ENCODE results near the gene TIAL1. TPM values are rescaled to one million over a fixed set of nuclear protein-coding genes. Genes with fewer than 3 reads are reported as not detected.
A peak's percentile ranks its signal among the peaks of the same experiment; 100 is the strongest.

The TIAL1 gene
- total and polyA plus RNA-seq, 2 of the 13 experiments (the other 11 are each of a cell fraction or from before 2014, with no cell fraction given) = 31.5 to 148 TPM

- TF ChIP-seq, protein P1, sequence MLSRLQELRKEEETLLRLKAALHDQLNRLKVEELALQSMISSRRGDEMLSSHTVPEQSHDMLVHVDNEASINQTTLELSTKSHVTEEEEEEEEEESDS (CRISPR knock-in tag; IDR thresholded peaks at IDR 0.05; ENCODE audit: borderline replicate concordance) = no peak; the same call in 1 of the 2 replicates
- TF ChIP-seq SMARCE1 (IDR thresholded peaks at IDR 0.05; ENCODE audit: borderline replicate concordance) (no peak), ZFAT (CRISPR knock-in tag; conservative IDR thresholded peaks at IDR 0.05) (no peak), ZNF253 (CRISPR knock-in tag; IDR thresholded peaks at IDR 0.05; ENCODE audit: borderline replicate concordance) (peak; percentile 84), RELA (CRISPR knock-in tag; IDR thresholded peaks at IDR 0.05) (0 out of 2 replicates have a peak, but pooled peaks have one; percentile 61), HNRNPL (IDR thresholded peaks at IDR 0.05; ENCODE audit: low read depth, low read length) (no peak), HNRNPK (IDR thresholded peaks at IDR 0.05; ENCODE audit: low read depth, low read length, poor library complexity, severe bottlenecking) (peak; percentile 89), ZNF781 (CRISPR knock-in tag; IDR thresholded peaks at IDR 0.05; ENCODE audit: borderline replicate concordance, not compliant biosample characterization) (no peak), TBL1XR1 (IDR thresholded peaks at IDR 0.05; ENCODE audit: borderline replicate concordance, low read length, partially characterized antibody) (peak; percentile 21), ZBTB38 (CRISPR knock-in tag; IDR thresholded peaks at IDR 0.05) (no peak), NR2C2 (CRISPR knock-in tag; IDR thresholded peaks at IDR 0.05; ENCODE audit: borderline replicate concordance) (peak; percentile 95), ZSCAN22 (CRISPR knock-in tag; IDR thresholded peaks at IDR 0.05) (no peak), ZNF260 (CRISPR knock-in tag; IDR thresholded peaks at IDR 0.05; ENCODE audit: borderline replicate concordance, low read depth) (no peak), ZBTB1 (CRISPR knock-in tag; IDR thresholded peaks at IDR 0.05; ENCODE audit: borderline replicate concordance) (no peak), CBX5 (CRISPR knock-in tag; IDR thresholded peaks at IDR 0.05; ENCODE audit: borderline replicate concordance) (no peak), SOX5 (CRISPR knock-in tag; IDR thresholded peaks at IDR 0.05; ENCODE audit: borderline replicate concordance) (0 out of 2 replicates have a peak, but pooled peaks have one; percentile 13), ZSCAN29 (CRISPR knock-in tag; conservative IDR thresholded peaks at IDR 0.05) (no peak; the same call in 1 of the 2 replicates), ZNF780A (CRISPR knock-in tag; IDR thresholded peaks at IDR 0.05) (no peak), SMAD9 (CRISPR knock-in tag; IDR thresholded peaks at IDR 0.05) (no peak), POLR2AphosphoS5 (IDR thresholded peaks at IDR 0.05; ENCODE audit: low read depth, low read length) (peak; percentile 98), TBX2 (CRISPR knock-in tag; IDR thresholded peaks at IDR 0.05; ENCODE audit: borderline replicate concordance) (peak; percentile 50), ZNF776 (CRISPR knock-in tag; IDR thresholded peaks at IDR 0.05) (peak; percentile 43; the same call in 1 of the 2 replicates), ZSCAN20 (CRISPR knock-in tag; IDR thresholded peaks at IDR 0.05; ENCODE audit: borderline replicate concordance) (no peak), SKI (IDR thresholded peaks at IDR 0.05; ENCODE audit: partially characterized antibody) (peak; percentile 63), KDM1A (CRISPR knock-in tag; IDR thresholded peaks at IDR 0.05) (no peak), SNAI1 (CRISPR knock-in tag; IDR thresholded peaks at IDR 0.05; ENCODE audit: borderline replicate concordance) (0 out of 2 replicates have a peak, but pooled peaks have one; percentile 75), ZNF205 (CRISPR knock-in tag; IDR thresholded peaks at IDR 0.05) (peak; percentile 84), EED (CRISPR knock-in tag; IDR thresholded peaks at IDR 0.05) (no peak)
- TF ChIP-seq, protein P2, sequence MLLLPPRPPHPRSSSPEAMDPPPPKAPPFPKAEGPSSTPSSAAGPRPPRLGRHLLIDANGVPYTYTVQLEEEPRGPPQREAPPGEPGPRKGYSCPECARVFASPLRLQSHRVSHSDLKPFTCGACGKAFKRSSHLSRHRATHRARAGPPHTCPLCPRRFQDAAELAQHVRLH (CRISPR knock-in tag; IDR thresholded peaks at IDR 0.05; ENCODE audit: borderline replicate concordance, low read depth) = peak; percentile 62; the same call in 1 of the 2 replicates
- TF ChIP-seq, protein P3, sequence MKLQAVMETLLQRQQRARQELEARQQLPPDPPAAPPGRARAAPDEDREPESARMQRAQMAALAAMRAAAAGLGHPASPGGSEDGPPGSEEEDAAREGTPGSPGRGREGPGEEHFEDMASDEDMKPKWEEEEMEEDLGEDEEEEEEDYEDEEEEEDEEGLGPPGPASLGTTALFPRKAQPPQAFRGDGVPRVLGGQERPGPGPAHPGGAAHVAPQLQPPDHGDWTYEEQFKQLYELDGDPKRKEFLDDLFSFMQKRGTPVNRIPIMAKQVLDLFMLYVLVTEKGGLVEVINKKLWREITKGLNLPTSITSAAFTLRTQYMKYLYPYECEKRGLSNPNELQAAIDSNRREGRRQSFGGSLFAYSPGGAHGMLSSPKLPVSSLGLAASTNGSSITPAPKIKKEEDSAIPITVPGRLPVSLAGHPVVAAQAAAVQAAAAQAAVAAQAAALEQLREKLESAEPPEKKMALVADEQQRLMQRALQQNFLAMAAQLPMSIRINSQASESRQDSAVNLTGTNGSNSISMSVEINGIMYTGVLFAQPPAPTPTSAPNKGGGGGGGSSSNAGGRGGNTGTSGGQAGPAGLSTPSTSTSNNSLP (IDR thresholded peaks at IDR 0.05; ENCODE audit: low read depth, low read length) = no peak
Observed at GRCh38 chr10:119596537-119597404, at the start of gene TIAL1 (continued).

All from HepG2 (cell line).